ENCODE data around the gene USP54. TPM values are rescaled to one million over a fixed set of nuclear protein-coding genes. Genes with fewer than 3 reads are reported as not detected.

The USP54 gene
- total and polyA plus RNA-seq, 9 of the 15 experiments (the other 6 are each of a cell fraction or from before 2014, with no cell fraction given): 3.8 to 40.1 (median 16.9) TPM

GRCh38 chr10:73576890-73577591 lies 14.1 kb downstream of the USP54 start (continued):
- TF ChIP-seq ZBTB11 (CRISPR knock-in tag; IDR thresholded peaks at IDR 0.05) (no peak), COPS2 (conservative IDR thresholded peaks at IDR 0.05) (no peak), ZBTB17 (CRISPR knock-in tag; IDR thresholded peaks at IDR 0.05) (no peak), ZNF436 (CRISPR knock-in tag; IDR thresholded peaks at IDR 0.05) (no peak), SMARCE1 (IDR thresholded peaks at IDR 0.05) (no peak), ZBTB8A (IDR thresholded peaks at IDR 0.05; ENCODE audit: partially characterized antibody) (no peak)

All from K562 (cell line).